H9 (cell line): ENCODE results near the gene DPYD. TPM values are rescaled to one million over a fixed set of nuclear protein-coding genes. Genes with fewer than 3 reads are reported as not detected.

Experiments
- DNase-seq: peaks from one replicate; pipeline ENCODE4 v3.0.0-alpha.2; 2017
- H2AFZ ChIP-seq: one replicate; pipeline ENCODE4 v1.6.1; 2013; ENCODE audit warnings: mild to moderate bottlenecking, low read length, control low read depth, moderate library complexity
- H2AK5ac ChIP-seq: 2 replicates; pipeline ENCODE4 v1.6.1; 2013; ENCODE audit warnings: low read length, control low read depth, mixed read lengths; ENCODE audit not compliant: insufficient read length
- H2BK120ac ChIP-seq: one replicate; pipeline ENCODE4 v1.6.1; 2013; ENCODE audit warnings: low read depth, mild to moderate bottlenecking, low read length, control low read depth, inconsistent platforms; ENCODE audit not compliant: poor library complexity, severe bottlenecking
- H2BK12ac ChIP-seq: 2 replicates; pipeline ENCODE4 v1.6.1; 2013; ENCODE audit warnings: low read length, control low read depth, mixed read lengths, low read depth; ENCODE audit not compliant: insufficient read length
- H2BK15ac ChIP-seq: 2 replicates; pipeline ENCODE4 v1.6.1; 2013; ENCODE audit warnings: low read depth, low read length, control low read depth
- H2BK20ac ChIP-seq: one replicate; pipeline ENCODE4 v1.6.1; 2013; ENCODE audit warnings: low read depth, mild to moderate bottlenecking, low read length, control low read depth, inconsistent platforms; ENCODE audit not compliant: poor library complexity, severe bottlenecking
- H2BK5ac ChIP-seq: 2 replicates; pipeline ENCODE4 v1.6.1; 2013; ENCODE audit warnings: low read length, control low read depth, mixed read lengths; ENCODE audit not compliant: insufficient read length
- H3K14ac ChIP-seq: 2 replicates; pipeline ENCODE4 v1.6.1; 2013; ENCODE audit warnings: low read length, control low read depth; ENCODE audit not compliant: insufficient read depth
- H3K18ac ChIP-seq: 2 replicates; pipeline ENCODE4 v1.6.1; 2013; ENCODE audit warnings: low read depth, mild to moderate bottlenecking, mixed read lengths, low read length, control low read depth; ENCODE audit not compliant: insufficient read length
- H3K23ac ChIP-seq: 2 replicates; pipeline ENCODE4 v1.6.1; 2013; ENCODE audit warnings: low read length, control low read depth, mixed read lengths, low read depth; ENCODE audit not compliant: insufficient read length
- H3K23me2 ChIP-seq: 2 replicates; pipeline ENCODE4 v1.6.1; 2013; ENCODE audit warnings: low read depth, mild to moderate bottlenecking, mixed read lengths, low read length, control low read depth; ENCODE audit not compliant: insufficient read length, poor library complexity, severe bottlenecking
- H3K27ac ChIP-seq: 2 replicates; pipeline ENCODE4 v1.5.1; 2013; ENCODE audit warnings: low read length, control low read depth, mixed read lengths, low read depth; ENCODE audit not compliant: insufficient read length
- H3K27me3 ChIP-seq: 2 replicates; pipeline ENCODE4 v1.6.1; 2013; ENCODE audit warnings: low read length, control low read depth, inconsistent platforms; ENCODE audit not compliant: insufficient read depth
- H3K4ac ChIP-seq: 2 replicates; pipeline ENCODE4 v1.6.1; 2013; ENCODE audit warnings: low read depth, mild to moderate bottlenecking, control low read depth, inconsistent platforms, low read length, moderate library complexity
- H3K4me1 ChIP-seq: 2 replicates; pipeline ENCODE4 v1.6.1; 2013; ENCODE audit warnings: low read length, control low read depth, inconsistent platforms; ENCODE audit not compliant: insufficient read depth
- H3K4me2 ChIP-seq: 2 replicates; pipeline ENCODE4 v1.6.1; 2013; ENCODE audit warnings: low read length, control low read depth, mixed read lengths; ENCODE audit not compliant: insufficient read length, insufficient read depth
- H3K56ac ChIP-seq: 2 replicates; pipeline ENCODE4 v1.6.1; 2013; ENCODE audit warnings: low read depth, mild to moderate bottlenecking, mixed read lengths, low read length, control low read depth; ENCODE audit not compliant: insufficient read length
- H3K79me1 ChIP-seq: 2 replicates; pipeline ENCODE4 v1.6.1; 2013; ENCODE audit warnings: low read depth, mild to moderate bottlenecking, moderate library complexity, low read length, control low read depth, inconsistent platforms; ENCODE audit not compliant: insufficient read depth, poor library complexity, severe bottlenecking
- H3K79me2 ChIP-seq: 2 replicates; pipeline ENCODE4 v1.6.1; 2013; ENCODE audit warnings: low read length, control low read depth, inconsistent platforms; ENCODE audit not compliant: insufficient read depth
- H3K9ac ChIP-seq: 2 replicates; pipeline ENCODE4 v1.6.1; 2013; ENCODE audit warnings: low read length, control low read depth, mixed read lengths; ENCODE audit not compliant: insufficient read length; ENCODE audit errors: extremely low read depth
- H3K9me3 ChIP-seq: one replicate; pipeline ENCODE4 v1.6.1; 2013; ENCODE audit warnings: low read depth, low read length, inconsistent platforms; ENCODE audit not compliant: control insufficient read depth
- H3T11ph ChIP-seq: one replicate; pipeline ENCODE4 v1.6.1; 2013; ENCODE audit warnings: mild to moderate bottlenecking, low read length, control low read depth, inconsistent platforms
- H4K20me1 ChIP-seq: one replicate; pipeline ENCODE4 v1.6.1; 2013; ENCODE audit not compliant: control insufficient read depth, insufficient read length, insufficient read depth
- H4K5ac ChIP-seq: 2 replicates; pipeline ENCODE4 v1.6.1; 2013; ENCODE audit warnings: low read depth, mild to moderate bottlenecking, mixed read lengths, low read length, control low read depth; ENCODE audit not compliant: insufficient read length
- H4K8ac ChIP-seq: replicated peaks from 2 replicates; pipeline ENCODE4 v1.6.1; 2013; ENCODE audit warnings: low read length, control low read depth, mixed read lengths, low read depth; ENCODE audit not compliant: insufficient read length
- H4K91ac ChIP-seq: 2 replicates; pipeline ENCODE4 v1.6.1; 2013; ENCODE audit warnings: low read depth, mild to moderate bottlenecking, moderate library complexity, mixed read lengths, low read length, control low read depth; ENCODE audit not compliant: insufficient read length
- H3K27ac Mint-ChIP-seq, 3 experiments: 2 replicates in 2 of 3; 3 replicates in 1 of 3; pipeline ENCODE4 v1.8.0; 2020 to 2021; ENCODE audit warnings: mixed read lengths in 3 of 3, mild to moderate bottlenecking in 1 of 3, moderate library complexity in 1 of 3
- H3K27me3 Mint-ChIP-seq: 2 replicates; pipeline ENCODE4 v1.8.0; 2021; ENCODE audit warnings: low read depth, mild to moderate bottlenecking, moderate library complexity, mixed read lengths
- H3K36me3 Mint-ChIP-seq, 3 experiments: 2 replicates in 2 of 3; 3 replicates in 1 of 3; pipeline ENCODE4 v1.8.0; 2020 to 2021; ENCODE audit warnings: low read depth in 3 of 3, mixed read lengths in 3 of 3; ENCODE audit not compliant: insufficient read depth in 1 of 3
- H3K4me1 Mint-ChIP-seq, 2 experiments: 2 replicates each; pipeline ENCODE4 v1.8.0; 2020; ENCODE audit warnings: mixed read lengths in 2 of 2
- H3K4me3 Mint-ChIP-seq, 2 experiments: 2 replicates in 1 of 2; 3 replicates in 1 of 2; pipeline ENCODE4 v1.8.0; 2020 to 2021; ENCODE audit warnings: mild to moderate bottlenecking in 2 of 2, mixed read lengths in 2 of 2, moderate library complexity in 1 of 2
- H3K9me3 Mint-ChIP-seq, 2 experiments: 2 replicates in 1 of 2; 3 replicates in 1 of 2; pipeline ENCODE4 v1.8.0; 2020; ENCODE audit warnings: mild to moderate bottlenecking in 2 of 2, mixed read lengths in 2 of 2, moderate library complexity in 1 of 2
- WGBS: extraction: QIAGEN DNeasy Blood & Tissue Kit; methylation state at CpG from one replicate; pipeline ENCODE4 v1.1.7; 2013; ENCODE audit warnings: missing lambda C conversion rate, low lambda C conversion rate, mixed read lengths; ENCODE audit not compliant: insufficient read length; ENCODE audit errors: extremely low coverage; 5-methylcytosine and 5-hydroxymethylcytosine counted together
- total RNA-seq: library from RNA; stranded (reverse); gene quantifications from 2 replicates; pipeline ENCODE4 v1.2.1, GENCODE V29; 2021
- TF ChIP-seq, protein P1 (sequence below): fragments of 200-600 bp; sonication (generic); conservative IDR thresholded peaks from 3 replicates; pipeline ENCODE4 v1.8.0; 2021; ENCODE audit warnings: antibody characterized with exemption, mild to moderate bottlenecking

The DPYD gene
- total RNA-seq, 1 experiment from 2014 or later: 0.37 TPM

DNA sequence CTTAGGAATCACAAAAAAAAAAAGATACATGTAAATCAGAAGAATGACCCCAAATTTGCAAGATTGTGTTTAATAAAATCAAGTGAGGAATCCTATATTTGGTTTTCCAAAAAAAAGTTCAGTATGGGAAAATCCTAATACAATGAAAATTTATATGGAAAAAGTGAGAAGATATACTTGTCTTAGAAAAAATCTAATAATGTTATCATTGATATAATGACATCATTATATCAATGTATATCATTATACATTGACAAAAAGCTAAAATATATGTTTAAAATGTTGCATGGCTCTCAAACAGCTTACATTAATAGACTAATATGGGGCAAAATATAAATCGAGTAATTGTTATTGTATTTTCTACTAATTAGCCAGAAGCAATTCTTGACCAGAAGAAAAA, 37.0 kb downstream of the DPYD start:
- H3K4ac ChIP-seq: no peak overlapping the region
- TF ChIP-seq, protein P1, sequence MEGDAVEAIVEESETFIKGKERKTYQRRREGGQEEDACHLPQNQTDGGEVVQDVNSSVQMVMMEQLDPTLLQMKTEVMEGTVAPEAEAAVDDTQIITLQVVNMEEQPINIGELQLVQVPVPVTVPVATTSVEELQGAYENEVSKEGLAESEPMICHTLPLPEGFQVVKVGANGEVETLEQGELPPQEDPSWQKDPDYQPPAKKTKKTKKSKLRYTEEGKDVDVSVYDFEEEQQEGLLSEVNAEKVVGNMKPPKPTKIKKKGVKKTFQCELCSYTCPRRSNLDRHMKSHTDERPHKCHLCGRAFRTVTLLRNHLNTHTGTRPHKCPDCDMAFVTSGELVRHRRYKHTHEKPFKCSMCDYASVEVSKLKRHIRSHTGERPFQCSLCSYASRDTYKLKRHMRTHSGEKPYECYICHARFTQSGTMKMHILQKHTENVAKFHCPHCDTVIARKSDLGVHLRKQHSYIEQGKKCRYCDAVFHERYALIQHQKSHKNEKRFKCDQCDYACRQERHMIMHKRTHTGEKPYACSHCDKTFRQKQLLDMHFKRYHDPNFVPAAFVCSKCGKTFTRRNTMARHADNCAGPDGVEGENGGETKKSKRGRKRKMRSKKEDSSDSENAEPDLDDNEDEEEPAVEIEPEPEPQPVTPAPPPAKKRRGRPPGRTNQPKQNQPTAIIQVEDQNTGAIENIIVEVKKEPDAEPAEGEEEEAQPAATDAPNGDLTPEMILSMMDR: no peak
- Mint-ChIP-seq H3K27me3 (no peaks in the 10 kb centered on the region), H3K27ac (no peak overlapping the region), H3K36me3 (peaks cover 0 to 3% (median 0%) of the 10 kb centered on the region in 3 experiments; a peak in 1 of 7 replicates), H3K4me3 (no peak overlapping the region), H3K9me3 (no peaks in the 10 kb centered on the region), H3K4me1 (no peaks in the 10 kb centered on the region)
- no peak overlapping the region for H2BK15ac ChIP-seq
- H3K9me3 ChIP-seq: no peaks in the 10 kb centered on the region
- H3K27ac ChIP-seq: no peak overlapping the region
- H3K14ac ChIP-seq: no peak overlapping the region
- no peak overlapping the region for H4K5ac ChIP-seq
- H3K4me1 ChIP-seq: no peaks in the 10 kb centered on the region
- no peak overlapping the region for H3K23ac ChIP-seq
- no peaks in the 10 kb centered on the region for H3K23me2 ChIP-seq
- H3T11ph ChIP-seq: no peak overlapping the region
- H2BK20ac ChIP-seq: no peak overlapping the region
- no peak overlapping the region for H2BK5ac ChIP-seq
- no peak overlapping the region for H2BK12ac ChIP-seq
- H4K20me1 ChIP-seq: no peaks in the 10 kb centered on the region
- H3K79me1 ChIP-seq: no peaks in the 10 kb centered on the region
- no peak overlapping the region for H3K9ac ChIP-seq
- H4K91ac ChIP-seq: no peak overlapping the region
- no peak for DNase-seq
- no peaks in the 10 kb centered on the region for H3K27me3 ChIP-seq
- no peak overlapping the region for H4K8ac ChIP-seq
- H2BK120ac ChIP-seq: no peak overlapping the region
- no peak overlapping the region for H3K4me2 ChIP-seq
- no peak overlapping the region for H2AK5ac ChIP-seq
- no peaks in the 10 kb centered on the region for H3K79me2 ChIP-seq
- WGBS: no CpG with 5 or more reads among the region's 1 CpG
- H3K18ac ChIP-seq: no peak overlapping the region
- no peak overlapping the region for H2AFZ ChIP-seq
- H3K56ac ChIP-seq: no peak overlapping the region
